ENCODE data around the gene LENG9.

DNA sequence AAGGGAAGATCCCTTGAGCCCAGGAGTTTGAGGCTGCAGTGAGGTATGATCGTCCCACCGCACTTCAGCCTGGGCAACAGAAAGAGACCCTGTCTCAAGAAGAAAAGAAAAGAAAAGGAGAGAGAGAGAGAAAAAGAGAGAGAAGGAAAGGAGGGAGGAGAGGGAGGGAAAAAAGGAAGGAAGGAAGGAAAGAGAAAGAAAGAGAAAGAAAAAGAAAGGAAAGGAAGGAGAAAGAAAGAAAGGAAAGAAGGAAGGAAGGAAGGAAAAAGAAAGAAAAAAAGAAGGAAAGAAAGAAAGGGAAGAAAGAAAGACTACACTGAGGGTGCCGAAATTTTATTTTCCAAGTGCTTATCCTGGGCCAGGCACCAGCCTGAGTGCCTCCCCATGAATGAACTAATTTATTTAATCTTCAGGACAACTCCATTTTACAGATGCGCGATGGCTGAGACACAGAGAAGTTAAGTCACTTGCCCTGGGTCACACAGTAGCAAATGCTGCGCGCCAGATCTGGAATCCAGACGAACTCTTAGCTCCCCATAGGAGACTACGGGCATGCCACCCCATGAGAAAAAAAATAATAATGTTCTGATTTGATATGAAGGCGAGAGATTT lies 6.8 kb upstream of the LENG9 start:
- TF ChIP-seq, protein P1, sequence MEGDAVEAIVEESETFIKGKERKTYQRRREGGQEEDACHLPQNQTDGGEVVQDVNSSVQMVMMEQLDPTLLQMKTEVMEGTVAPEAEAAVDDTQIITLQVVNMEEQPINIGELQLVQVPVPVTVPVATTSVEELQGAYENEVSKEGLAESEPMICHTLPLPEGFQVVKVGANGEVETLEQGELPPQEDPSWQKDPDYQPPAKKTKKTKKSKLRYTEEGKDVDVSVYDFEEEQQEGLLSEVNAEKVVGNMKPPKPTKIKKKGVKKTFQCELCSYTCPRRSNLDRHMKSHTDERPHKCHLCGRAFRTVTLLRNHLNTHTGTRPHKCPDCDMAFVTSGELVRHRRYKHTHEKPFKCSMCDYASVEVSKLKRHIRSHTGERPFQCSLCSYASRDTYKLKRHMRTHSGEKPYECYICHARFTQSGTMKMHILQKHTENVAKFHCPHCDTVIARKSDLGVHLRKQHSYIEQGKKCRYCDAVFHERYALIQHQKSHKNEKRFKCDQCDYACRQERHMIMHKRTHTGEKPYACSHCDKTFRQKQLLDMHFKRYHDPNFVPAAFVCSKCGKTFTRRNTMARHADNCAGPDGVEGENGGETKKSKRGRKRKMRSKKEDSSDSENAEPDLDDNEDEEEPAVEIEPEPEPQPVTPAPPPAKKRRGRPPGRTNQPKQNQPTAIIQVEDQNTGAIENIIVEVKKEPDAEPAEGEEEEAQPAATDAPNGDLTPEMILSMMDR (IDR thresholded peaks at IDR 0.05; ENCODE audit: low read depth, low read length), result no peak
- no peak for TF ChIP-seq POLR2A (IDR thresholded peaks at IDR 0.05; ENCODE audit: extremely low read depth, insufficient read length)
- TF ChIP-seq, protein P2, sequence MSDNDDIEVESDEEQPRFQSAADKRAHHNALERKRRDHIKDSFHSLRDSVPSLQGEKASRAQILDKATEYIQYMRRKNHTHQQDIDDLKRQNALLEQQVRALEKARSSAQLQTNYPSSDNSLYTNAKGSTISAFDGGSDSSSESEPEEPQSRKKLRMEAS (IDR thresholded peaks at IDR 0.05; ENCODE audit: low read depth, low read length), result no peak
- no peak for TF ChIP-seq MYC (IDR thresholded peaks at IDR 0.05; ENCODE audit: low read depth, low read length)

All from NB4 (cell line).